ENCODE data around the gene DOK1. TPM values are rescaled to one million over a fixed set of nuclear protein-coding genes. Genes with fewer than 3 reads are reported as not detected.

Gene DOK1
- total RNA-seq, 1 donor: 89.8 TPM

GRCh38 chr2:74512744-74513604 is 41.5 kb upstream of the DOK1 start:
- no peak for TF ChIP-seq CTCF (IDR thresholded peaks at IDR 0.05; ENCODE audit: extremely low read depth, low read depth, low read length)
- Histone ChIP-seq H3K27me3 (ENCODE audit: insufficient read depth, low read length) (peaks cover 69% of the 10 kb centered on the region), H3K4me2 (ENCODE audit: insufficient read depth, low read length) (no peak overlapping the region)

GRCh38 chr2:74513605-74514367 is 40.7 kb upstream of the DOK1 start:
- no peak overlapping the region for H3K4me3 ChIP-seq (ENCODE audit: insufficient read depth, low read length)
- no peak overlapping the region for H3K27ac ChIP-seq (ENCODE audit: low read depth, low read length)
- no peak for TF ChIP-seq CTCF (IDR thresholded peaks at IDR 0.05; ENCODE audit: extremely low read depth, low read depth, low read length)
- H3K4me1 ChIP-seq (ENCODE audit: insufficient read depth, low read length): peaks cover 6% of the 10 kb centered on the region
- H3K4me2 ChIP-seq (ENCODE audit: insufficient read depth, low read length): no peak overlapping the region
- no peak overlapping the region for H2AFZ ChIP-seq (ENCODE audit: low read length)
- no peaks in the 10 kb centered on the region for H4K20me1 ChIP-seq (ENCODE audit: insufficient read depth, low read length)
- H3K36me3 ChIP-seq (ENCODE audit: insufficient read depth, low read length): no peaks in the 10 kb centered on the region
- DNase-seq (ENCODE audit: insufficient read length, low spot score, missing footprints): peak; percentile 90
- H3K79me2 ChIP-seq (ENCODE audit: insufficient read depth, low read length): no peaks in the 10 kb centered on the region
- no peaks in the 10 kb centered on the region for H3K9me3 ChIP-seq (ENCODE audit: low read depth, low read length)
- peaks cover 78% of the 10 kb centered on the region for H3K27me3 ChIP-seq (ENCODE audit: insufficient read depth, low read length)

More at GRCh38 chr2:74512744-74513604, 41.5 kb upstream of the DOK1 start:
- H3K4me3 ChIP-seq (ENCODE audit: insufficient read depth, low read length): no peak overlapping the region
- no peaks in the 10 kb centered on the region for H4K20me1 ChIP-seq (ENCODE audit: insufficient read depth, low read length)
- H3K9me3 ChIP-seq (ENCODE audit: low read depth, low read length): no peaks in the 10 kb centered on the region
- H3K36me3 ChIP-seq (ENCODE audit: insufficient read depth, low read length): no peaks in the 10 kb centered on the region
- no peak overlapping the region for H3K27ac ChIP-seq (ENCODE audit: low read depth, low read length)
- peak; percentile 76 for DNase-seq (ENCODE audit: insufficient read length, low spot score, missing footprints)
- H3K79me2 ChIP-seq (ENCODE audit: insufficient read depth, low read length): no peaks in the 10 kb centered on the region
- no peak overlapping the region for H2AFZ ChIP-seq (ENCODE audit: low read length)
- H3K4me1 ChIP-seq (ENCODE audit: insufficient read depth, low read length): peaks cover 13% of the 10 kb centered on the region

- Histone ChIP-seq H3K27me3 (ENCODE audit: insufficient read depth, low read length) (peaks cover 86% of the 10 kb centered on the region), H4K20me1 (ENCODE audit: insufficient read depth, low read length) (no peaks in the 10 kb centered on the region), H3K4me2 (ENCODE audit: insufficient read depth, low read length) (no peak within 1 kb of the TSS), H3K4me1 (ENCODE audit: insufficient read depth, low read length) (peaks cover 6% of the 10 kb centered on the region), H3K4me3 (ENCODE audit: insufficient read depth, low read length) (no peak within 1 kb of the TSS), H3K9me3 (ENCODE audit: low read depth, low read length) (no peaks in the 10 kb centered on the region), H3K27ac (ENCODE audit: low read depth, low read length) (no peak within 1 kb of the TSS), H2AFZ (ENCODE audit: low read length) (no peak within 1 kb of the TSS), H3K36me3 (ENCODE audit: insufficient read depth, low read length) (no peaks in the 10 kb centered on the region), H3K79me2 (ENCODE audit: insufficient read depth, low read length) (no peaks in the 10 kb centered on the region)
- TF ChIP-seq CTCF (IDR thresholded peaks at IDR 0.05; ENCODE audit: extremely low read depth, low read depth, low read length): no peak
- DNase-seq (ENCODE audit: insufficient read length, low spot score, missing footprints): peak; percentile 86
These were observed 39.9 kb upstream of the DOK1 start, which contains the start of gene TLX2 for GRCh38 chr2:74514368-74515270. Gene TLX2 (plus strand): TSS chr2:74514450. CDS start chr2:74514807, 357 bp downstream.
